Endothelial cell of umbilical vein (primary cell): ENCODE measurements around the gene MID1.

Source experiments
- EZH2 ChIP-seq: IDR thresholded peaks from 2 replicates; pipeline ENCODE4 v1.6.1; 2012; ENCODE audit warnings: borderline replicate concordance, low read depth, mild to moderate bottlenecking, moderate library complexity, low read length, inconsistent platforms; ENCODE audit not compliant: severe bottlenecking
- GATA2 ChIP-seq: IDR thresholded peaks from 2 replicates; pipeline ENCODE4 v1.7.0; 2011; ENCODE audit warnings: low read depth, mild to moderate bottlenecking, moderate library complexity, mixed read lengths, low read length; ENCODE audit not compliant: insufficient read length, insufficient read depth
- MYC ChIP-seq: IDR thresholded peaks from one replicate; pipeline ENCODE4 v1.6.1; 2011; ENCODE audit warnings: mild to moderate bottlenecking, low read depth, low read length
- POLR2A ChIP-seq: IDR thresholded peaks from 2 replicates; pipeline ENCODE4 v1.6.1; 2012; ENCODE audit warnings: low read depth, mild to moderate bottlenecking, control low read depth, low read length
- POLR2AphosphoS5 ChIP-seq: IDR thresholded peaks from 2 replicates; pipeline ENCODE4 v1.6.1; 2012; ENCODE audit warnings: low read depth, mild to moderate bottlenecking, control low read depth, low read length, moderate library complexity; ENCODE audit not compliant: insufficient read depth
- TF ChIP-seq, protein P1 (sequence below), 2 donors: IDR thresholded peaks; 1 replicate in 1 of 2; 2 replicates in 1 of 2; pipeline ENCODE4 v1.5.1; 2011; ENCODE audit warnings: low read length in 2 of 2, mild to moderate bottlenecking in 2 of 2, moderate library complexity in 2 of 2, control low read depth in 1 of 2, inconsistent platforms in 1 of 2, low read depth in 1 of 2; ENCODE audit not compliant: insufficient read depth in 1 of 2; ENCODE audit errors: extremely low read depth in 1 of 2
- TF ChIP-seq, protein P2 (sequence below): IDR thresholded peaks from 2 replicates; pipeline ENCODE4 v1.6.1; 2011; ENCODE audit not compliant: insufficient read depth, insufficient read length

DNA sequence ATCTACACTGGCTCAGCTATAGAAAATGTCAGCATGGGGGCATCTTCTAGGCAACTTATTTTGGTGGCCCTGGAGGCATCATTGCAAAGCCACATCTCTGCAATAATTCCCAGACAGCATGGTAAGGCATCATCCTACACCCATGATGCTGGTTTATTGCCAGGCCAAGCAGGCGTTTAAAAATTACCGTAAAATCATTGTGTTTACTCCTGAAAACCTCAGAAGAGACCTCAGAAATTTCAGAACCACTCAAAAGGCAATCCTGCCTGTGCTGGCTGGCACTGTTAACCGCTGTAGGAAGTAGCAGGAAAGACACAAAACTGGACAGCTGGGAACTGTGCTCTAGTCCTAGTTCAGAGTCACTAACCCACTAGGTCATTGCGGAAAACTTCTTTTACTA is 63.2 kb downstream of the MID1 start:
- TF ChIP-seq, protein P1, sequence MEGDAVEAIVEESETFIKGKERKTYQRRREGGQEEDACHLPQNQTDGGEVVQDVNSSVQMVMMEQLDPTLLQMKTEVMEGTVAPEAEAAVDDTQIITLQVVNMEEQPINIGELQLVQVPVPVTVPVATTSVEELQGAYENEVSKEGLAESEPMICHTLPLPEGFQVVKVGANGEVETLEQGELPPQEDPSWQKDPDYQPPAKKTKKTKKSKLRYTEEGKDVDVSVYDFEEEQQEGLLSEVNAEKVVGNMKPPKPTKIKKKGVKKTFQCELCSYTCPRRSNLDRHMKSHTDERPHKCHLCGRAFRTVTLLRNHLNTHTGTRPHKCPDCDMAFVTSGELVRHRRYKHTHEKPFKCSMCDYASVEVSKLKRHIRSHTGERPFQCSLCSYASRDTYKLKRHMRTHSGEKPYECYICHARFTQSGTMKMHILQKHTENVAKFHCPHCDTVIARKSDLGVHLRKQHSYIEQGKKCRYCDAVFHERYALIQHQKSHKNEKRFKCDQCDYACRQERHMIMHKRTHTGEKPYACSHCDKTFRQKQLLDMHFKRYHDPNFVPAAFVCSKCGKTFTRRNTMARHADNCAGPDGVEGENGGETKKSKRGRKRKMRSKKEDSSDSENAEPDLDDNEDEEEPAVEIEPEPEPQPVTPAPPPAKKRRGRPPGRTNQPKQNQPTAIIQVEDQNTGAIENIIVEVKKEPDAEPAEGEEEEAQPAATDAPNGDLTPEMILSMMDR (IDR thresholded peaks at IDR 0.05; ENCODE audit: extremely low read depth in 1 of 2, insufficient read depth in 1 of 2, low read depth in 1 of 2, low read length in 2 of 2): no peak
- no peak for TF ChIP-seq MYC
- TF ChIP-seq EZH2: no peak
- TF ChIP-seq POLR2A: no peak
- TF ChIP-seq POLR2AphosphoS5: no peak
- TF ChIP-seq, protein P2, sequence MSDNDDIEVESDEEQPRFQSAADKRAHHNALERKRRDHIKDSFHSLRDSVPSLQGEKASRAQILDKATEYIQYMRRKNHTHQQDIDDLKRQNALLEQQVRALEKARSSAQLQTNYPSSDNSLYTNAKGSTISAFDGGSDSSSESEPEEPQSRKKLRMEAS: no peak
- no peak for TF ChIP-seq GATA2
